Natural killer cell (primary cell): ENCODE results near the gene PSMD13. TPM values are rescaled to one million over a fixed set of nuclear protein-coding genes. Genes with fewer than 3 reads are reported as not detected.
"Not testable (repeated sequence)": the region's sequence is repeated elsewhere in the genome, so short reads cannot be mapped to it uniquely, and the experiment has no call there.

Experiments used
- ATAC-seq, 3 donors: fragments of 150-1000 bp in 2 of 3; fragments of 200-7000 bp in 1 of 3; cut with Tn5 transposase; 1 replicate in 1 of 3; 2 replicates in 2 of 3; pipeline ENCODE4 v1.10.0; 2021; ENCODE audit warnings: mild to moderate bottlenecking in 2 of 3, moderate library complexity in 2 of 3
- DNase-seq, 2 donors: peaks; one replicate each; pipeline versions ENCODE4 v3.0.0 to v3.0.0-alpha.2; 2013 to 2021; ENCODE audit warnings: mixed read lengths in 1 of 2
- H3K27ac ChIP-seq: one replicate; pipeline ENCODE4 v1.5.1; 2013; ENCODE audit warnings: mild to moderate bottlenecking, low read length
- H3K27me3 ChIP-seq: one replicate; pipeline ENCODE4 v1.6.1; 2013; ENCODE audit warnings: low read length; ENCODE audit not compliant: control insufficient read depth, insufficient read depth
- H3K36me3 ChIP-seq: one replicate; pipeline ENCODE4 v1.6.1; 2013; ENCODE audit warnings: low read length; ENCODE audit not compliant: control insufficient read depth, insufficient read depth
- H3K4me1 ChIP-seq: one replicate; pipeline ENCODE4 v1.6.1; 2013; ENCODE audit warnings: low read length; ENCODE audit not compliant: control insufficient read depth, insufficient read depth
- H3K4me3 ChIP-seq: one replicate; pipeline ENCODE4 v1.5.1; 2013; ENCODE audit warnings: low read length
- H3K9me3 ChIP-seq: one replicate; pipeline ENCODE4 v1.6.1; 2013; ENCODE audit warnings: low read length; ENCODE audit not compliant: control insufficient read depth, insufficient read depth
- H3K27ac Mint-ChIP-seq, 2 donors: one replicate each; pipeline ENCODE4 v1.8.0; 2022; ENCODE audit warnings: mild to moderate bottlenecking in 2 of 2, mixed read lengths in 2 of 2, moderate library complexity in 1 of 2
- H3K27me3 Mint-ChIP-seq, 2 donors: one replicate each; pipeline ENCODE4 v1.8.0; 2022; ENCODE audit warnings: low read depth in 2 of 2, mixed read lengths in 2 of 2
- H3K36me3 Mint-ChIP-seq: one replicate; pipeline ENCODE4 v1.8.0; 2022; ENCODE audit warnings: mixed read lengths
- H3K4me1 Mint-ChIP-seq, 2 donors: one replicate each; pipeline ENCODE4 v1.8.0; 2022; ENCODE audit warnings: mixed read lengths in 2 of 2
- H3K4me3 Mint-ChIP-seq: one replicate; pipeline ENCODE4 v1.8.0; 2022; ENCODE audit warnings: mild to moderate bottlenecking, moderate library complexity, mixed read lengths
- H3K9me3 Mint-ChIP-seq, 2 donors: one replicate each; pipeline ENCODE4 v1.8.0; 2022; ENCODE audit warnings: mixed read lengths in 2 of 2
- CTCF ChIP-seq: fragments of 200-600 bp; IDR thresholded peaks from one replicate; pipeline ENCODE4 v1.8.0; 2022; ENCODE audit warnings: antibody characterized with exemption
- WGBS: methylation state at CpG from one replicate; pipeline ENCODE4 v1.1.7; 2013; ENCODE audit warnings: missing lambda C conversion rate; ENCODE audit not compliant: insufficient coverage; 5-methylcytosine and 5-hydroxymethylcytosine counted together
- intact Hi-C: fragments of 100-400 bp; cut with micrococcal nuclease; formaldehyde crosslinking; loops from one replicate; pipeline ENCODE4 v1.14.2; 2022
- total RNA-seq, 4 donors: library from RNA; stranded (reverse); fragments of 120-200 nt in 1 of 4; gene quantifications; one replicate each; pipeline versions ENCODE4 v1.2.3 to v1.2.4, GENCODE V29; 2013 to 2022

The PSMD13 gene
- total RNA-seq, 3 donors from 2014 or later (not counting 1 experiment from before 2014, with no cell fraction given): 94.6 to 111 (median 104) TPM

GRCh38 chr11:218815-219593, 17.8 kb upstream of the PSMD13 start:
- Mint-ChIP-seq H3K27me3 (no peaks in the 10 kb centered on the region), H3K9me3 (no peaks in the 10 kb centered on the region), H3K4me1 (peaks cover 7 to 9% of the 10 kb centered on the region in 2 donors), H3K4me3 (no peak overlapping the region), H3K36me3 (peaks cover 7% of the 10 kb centered on the region), H3K27ac (no peak overlapping the region)
- no peak for DNase-seq
- peaks cover 26% of the 10 kb centered on the region for H3K36me3 ChIP-seq
- no peak overlapping the region for H3K4me3 ChIP-seq
- H3K27ac ChIP-seq: no peak overlapping the region
- H3K9me3 ChIP-seq: no peaks in the 10 kb centered on the region
- WGBS: 92% methylated on average over 29 of the region's 29 CpGs
- ATAC-seq: no peak
- intact Hi-C loops: no loop called here
- no peaks in the 10 kb centered on the region for H3K4me1 ChIP-seq
- no peaks in the 10 kb centered on the region for H3K27me3 ChIP-seq
- no peak for TF ChIP-seq CTCF

GRCh38 chr11:220641-221215, 16.0 kb upstream of the PSMD13 start:
- H3K36me3 Mint-ChIP-seq, ATAC-seq, H3K4me1 Mint-ChIP-seq, H3K4me3 ChIP-seq, H3K4me1 ChIP-seq, H3K27ac Mint-ChIP-seq, DNase-seq, H3K4me3 Mint-ChIP-seq, H3K27me3 ChIP-seq, H3K9me3 Mint-ChIP-seq, H3K27me3 Mint-ChIP-seq, intact Hi-C loops, H3K9me3 ChIP-seq, H3K27ac ChIP-seq: not testable (repeated sequence)
- WGBS: 100% methylated on average over 1 of the region's 3 CpGs
- peaks cover 11% of the 10 kb centered on the region for H3K36me3 ChIP-seq

- peaks cover 7% of the 10 kb centered on the region for H3K36me3 ChIP-seq
- TF ChIP-seq CTCF: no peak
- 95% methylated on average over 7 of the region's 7 CpGs for WGBS
- no peak overlapping the region for H3K4me3 Mint-ChIP-seq
- H3K9me3 Mint-ChIP-seq: no peaks in the 10 kb centered on the region
- H3K27ac ChIP-seq: no peak overlapping the region
- no peaks in the 10 kb centered on the region for H3K9me3 ChIP-seq
- H3K27ac Mint-ChIP-seq: no peak overlapping the region
- intact Hi-C loops: no loop called here
- H3K4me3 ChIP-seq: no peak overlapping the region
- no peaks in the 10 kb centered on the region for H3K27me3 ChIP-seq
- H3K36me3 Mint-ChIP-seq: peaks cover 7% of the 10 kb centered on the region
- no peak for ATAC-seq
- no peak for DNase-seq
- H3K4me1 Mint-ChIP-seq: peaks cover 7 to 9% of the 10 kb centered on the region in 2 donors
- no peaks in the 10 kb centered on the region for H3K27me3 Mint-ChIP-seq
- H3K4me1 ChIP-seq: no peaks in the 10 kb centered on the region
Measured at GRCh38 chr11:221539-221938, 15.2 kb upstream of the PSMD13 start.

- ATAC-seq: no peak
Measured at GRCh38 chr11:221998-222789, 14.6 kb upstream of the PSMD13 start.

More at GRCh38 chr11:221998-222789, 14.6 kb upstream of the PSMD13 start:
- 96% methylated on average over 14 of the region's 14 CpGs for WGBS
- H3K4me3 Mint-ChIP-seq: no peak overlapping the region
- H3K4me1 Mint-ChIP-seq: peaks cover 7 to 9% of the 10 kb centered on the region in 2 donors
- H3K27ac Mint-ChIP-seq: peak overlapping the region in 1 of 2 donors; percentile 64
- Histone ChIP-seq H3K9me3 (no peaks in the 10 kb centered on the region), H3K4me1 (no peaks in the 10 kb centered on the region), H3K4me3 (no peak overlapping the region), H3K27me3 (no peaks in the 10 kb centered on the region), H3K36me3 (peaks cover 7% of the 10 kb centered on the region), H3K27ac (no peak overlapping the region)
- intact Hi-C loops: no loop called here
- no peaks in the 10 kb centered on the region for H3K9me3 Mint-ChIP-seq
- no peaks in the 10 kb centered on the region for H3K27me3 Mint-ChIP-seq
- no peak for TF ChIP-seq CTCF
- peaks cover 7% of the 10 kb centered on the region for H3K36me3 Mint-ChIP-seq
- no peak for DNase-seq
